Activated CD4-positive, alpha-beta T cell treated with anti-CD3 and anti-CD28 coated beads for 36 hours (primary cell): Measurements from ENCODE around the gene RBBP8. TPM values are rescaled to one million over a fixed set of nuclear protein-coding genes. Genes with fewer than 3 reads are reported as not detected.

ENCODE experiments used
- ATAC-seq: fragments of 200-7000 bp; cut with Tn5 transposase; one replicate; pipeline ENCODE4 v1.10.0; 2021; ENCODE audit warnings: mild to moderate bottlenecking, moderate library complexity
- CTCF ChIA-PET: fragments of 350-600 bp; sonication (Branson Sonifier 250); formaldehyde crosslinking; loops from one replicate; lab custom pipeline; 2021; ENCODE audit warnings: antibody characterized with exemption; lab: Charles Lee
- POLR2A ChIA-PET: fragments of 350-600 bp; sonication (Branson Sonifier 250); formaldehyde crosslinking; loops from one replicate; lab custom pipeline; 2021; ENCODE audit warnings: antibody characterized with exemption, inconsistent platforms; lab: Charles Lee
- DNase-seq: peaks from one replicate; pipeline ENCODE4 v3.0.0-alpha.2; 2020
- H3K27ac Mint-ChIP-seq: one replicate; pipeline ENCODE4 v1.8.0; 2021; ENCODE audit warnings: mixed read lengths
- H3K27me3 Mint-ChIP-seq: one replicate; pipeline ENCODE4 v1.8.0; 2021; ENCODE audit warnings: mixed read lengths
- H3K36me3 Mint-ChIP-seq: one replicate; pipeline ENCODE4 v1.8.0; 2021; ENCODE audit warnings: low read depth, mixed read lengths
- H3K4me1 Mint-ChIP-seq: one replicate; pipeline ENCODE4 v1.8.0; 2021; ENCODE audit warnings: mixed read lengths
- H3K4me3 Mint-ChIP-seq: one replicate; pipeline ENCODE4 v1.8.0; 2021; ENCODE audit warnings: mild to moderate bottlenecking, moderate library complexity, mixed read lengths
- H3K9me3 Mint-ChIP-seq: one replicate; pipeline ENCODE4 v1.8.0; 2021; ENCODE audit warnings: low read depth, mixed read lengths
- intact Hi-C, 2 experiments: fragments of 100-400 bp; cut with DNase I in 1 of 2; cut with micrococcal nuclease in 1 of 2; formaldehyde crosslinking; loops; one replicate each; pipeline versions ENCODE4 v1.14.2 to v1.15.1; 2022 to 2024; cut with DNase I, micrococcal nuclease
- total RNA-seq, 2 experiments: library from RNA; stranded (reverse); gene quantifications; one replicate each; pipeline ENCODE4 v1.2.3, GENCODE V29; 2021

The RBBP8 gene
- total RNA-seq, 2 experiments from 2014 or later, result 74.3 to 101 TPM

- H3K9me3 Mint-ChIP-seq, result peaks cover 6% of the 10 kb centered on the region
- DNase-seq (no peak), ATAC-seq (no peak)
- H3K4me1 Mint-ChIP-seq, result no peaks in the 10 kb centered on the region
- CTCF ChIA-PET, result no interaction called here
- no peaks in the 10 kb centered on the region for H3K27me3 Mint-ChIP-seq
- H3K27ac Mint-ChIP-seq, result no peak overlapping the region
- POLR2A ChIA-PET, result no interaction called here
- intact Hi-C loops, result no loop called here
- no peak overlapping the region for H3K4me3 Mint-ChIP-seq
- H3K36me3 Mint-ChIP-seq, result no peaks in the 10 kb centered on the region
Measured at GRCh38 chr18:23059541-23060465, 126.7 kb downstream of the RBBP8 start.

- no peak for ATAC-seq
- no peaks in the 10 kb centered on the region for H3K27me3 Mint-ChIP-seq
- H3K9me3 Mint-ChIP-seq, result peaks cover 6% of the 10 kb centered on the region
- ChIA-PET POLR2A (no interaction called here), CTCF (no interaction called here)
- no peak overlapping the region for H3K4me3 Mint-ChIP-seq
- DNase-seq, result no peak
- H3K36me3 Mint-ChIP-seq, result no peaks in the 10 kb centered on the region
- peaks cover under 1% of the 10 kb centered on the region for H3K4me1 Mint-ChIP-seq
- H3K27ac Mint-ChIP-seq, result no peak overlapping the region
- intact Hi-C loops, result no loop called here
Measured at GRCh38 chr18:23062011-23062410, 128.9 kb downstream of the RBBP8 start.

GRCh38 chr18:23063502-23063901, 130.4 kb downstream of the RBBP8 start:
- H3K9me3 Mint-ChIP-seq, result peaks cover 9% of the 10 kb centered on the region
- ChIA-PET CTCF (interaction anchor here (0.6 kb wide), 1 partner anchor 348 kb away, joined by 4 read pairs; no protein-coding TSS in a partner anchor), POLR2A (no interaction called here)

GRCh38 chr18:23065234-23065806, 132.2 kb downstream of the RBBP8 start:
- peaks cover 26% of the 10 kb centered on the region for H3K4me1 Mint-ChIP-seq
- POLR2A ChIA-PET, result no interaction called here
- no peaks in the 10 kb centered on the region for H3K27me3 Mint-ChIP-seq
- H3K36me3 Mint-ChIP-seq, result peaks cover 2% of the 10 kb centered on the region
- no peak overlapping the region for H3K27ac Mint-ChIP-seq
- no peak overlapping the region for H3K4me3 Mint-ChIP-seq
- ATAC-seq (no peak), DNase-seq (no peak)
- CTCF ChIA-PET, result no interaction called here
- intact Hi-C loops, result no loop called here
- peaks cover 16% of the 10 kb centered on the region for H3K9me3 Mint-ChIP-seq

More at GRCh38 chr18:23063502-23063901, 130.4 kb downstream of the RBBP8 start:
- intact Hi-C loops, result no loop called here
- H3K27ac Mint-ChIP-seq, result no peak overlapping the region
- no peaks in the 10 kb centered on the region for H3K36me3 Mint-ChIP-seq
- H3K27me3 Mint-ChIP-seq, result no peaks in the 10 kb centered on the region
- DNase-seq (no peak), ATAC-seq (no peak)
- H3K4me3 Mint-ChIP-seq, result no peak overlapping the region
- H3K4me1 Mint-ChIP-seq, result peaks cover 9% of the 10 kb centered on the region

- peaks cover 18% of the 10 kb centered on the region for H3K9me3 Mint-ChIP-seq
- H3K27ac Mint-ChIP-seq, result no peak overlapping the region
- H3K4me3 Mint-ChIP-seq, result no peak overlapping the region
- no peaks in the 10 kb centered on the region for H3K27me3 Mint-ChIP-seq
- peaks cover 5% of the 10 kb centered on the region for H3K36me3 Mint-ChIP-seq
- peaks cover 33% of the 10 kb centered on the region for H3K4me1 Mint-ChIP-seq
- no peak for DNase-seq
- intact Hi-C loops, result no loop called here
- ATAC-seq, result no peak
- ChIA-PET POLR2A (no interaction called here), CTCF (no interaction called here)
Measured at GRCh38 chr18:23066060-23066459, 132.9 kb downstream of the RBBP8 start.

- POLR2A ChIA-PET, result no interaction called here
- no peak for ATAC-seq
- DNase-seq, result no peak
- CTCF ChIA-PET, result no interaction called here
- H3K4me3 Mint-ChIP-seq, result no peak overlapping the region
- no peaks in the 10 kb centered on the region for H3K27me3 Mint-ChIP-seq
- intact Hi-C loops, result no loop called here
- peaks cover 6% of the 10 kb centered on the region for H3K36me3 Mint-ChIP-seq
- H3K4me1 Mint-ChIP-seq, result peaks cover 38% of the 10 kb centered on the region
- H3K9me3 Mint-ChIP-seq, result peaks cover 18% of the 10 kb centered on the region
- H3K27ac Mint-ChIP-seq, result no peak overlapping the region
Measured at GRCh38 chr18:23066504-23067039, 133.4 kb downstream of the RBBP8 start.

GRCh38 chr18:23067236-23067635, 134.1 kb downstream of the RBBP8 start:
- DNase-seq (no peak), ATAC-seq (peak; percentile 17)
- no peak overlapping the region for H3K4me3 Mint-ChIP-seq
- peaks cover 45% of the 10 kb centered on the region for H3K4me1 Mint-ChIP-seq
- H3K27ac Mint-ChIP-seq, result no peak overlapping the region
- ChIA-PET POLR2A (no interaction called here), CTCF (no interaction called here)
- peaks cover 18% of the 10 kb centered on the region for H3K9me3 Mint-ChIP-seq
- no peaks in the 10 kb centered on the region for H3K27me3 Mint-ChIP-seq
- intact Hi-C loops, result no loop called here
- peaks cover 6% of the 10 kb centered on the region for H3K36me3 Mint-ChIP-seq

- intact Hi-C loops, result no loop called here
- peaks cover 51% of the 10 kb centered on the region for H3K4me1 Mint-ChIP-seq
Measured at GRCh38 chr18:23068011-23068410, 134.9 kb downstream of the RBBP8 start.

GRCh38 chr18:23068570-23069310, 135.6 kb downstream of the RBBP8 start:
- Mint-ChIP-seq H3K36me3 (peaks cover 6% of the 10 kb centered on the region), H3K27me3 (no peaks in the 10 kb centered on the region), H3K9me3 (peaks cover 12% of the 10 kb centered on the region), H3K27ac (no peak overlapping the region), H3K4me3 (no peak overlapping the region), H3K4me1 (peaks cover 55% of the 10 kb centered on the region)
- no peak for DNase-seq
- intact Hi-C loops, result no loop called here
- ChIA-PET CTCF (no interaction called here), POLR2A (no interaction called here)
- ATAC-seq, result no peak

More at GRCh38 chr18:23068011-23068410, 134.9 kb downstream of the RBBP8 start:
- Mint-ChIP-seq H3K9me3 (peaks cover 18% of the 10 kb centered on the region), H3K4me3 (no peak overlapping the region), H3K27ac (no peak overlapping the region), H3K36me3 (peaks cover 6% of the 10 kb centered on the region), H3K27me3 (no peaks in the 10 kb centered on the region)
- CTCF ChIA-PET, result no interaction called here
- POLR2A ChIA-PET, result no interaction called here
- ATAC-seq (no peak), DNase-seq (no peak)

- Mint-ChIP-seq H3K4me3 (no peak overlapping the region), H3K36me3 (peaks cover 6% of the 10 kb centered on the region), H3K4me1 (peaks cover 55% of the 10 kb centered on the region), H3K9me3 (peaks cover 12% of the 10 kb centered on the region), H3K27ac (peak overlapping the region; percentile 72), H3K27me3 (no peaks in the 10 kb centered on the region)
- CTCF ChIA-PET, result interaction anchor here (0.8 kb wide), 1 partner anchor 36 kb away, joined by 3 read pairs; no protein-coding TSS in a partner anchor
- intact Hi-C loops, result no loop called here
- ATAC-seq, result peak; percentile 25
- POLR2A ChIA-PET, result no interaction called here
- DNase-seq, result peak; percentile 47
Measured at GRCh38 chr18:23069481-23069880, 136.4 kb downstream of the RBBP8 start.

- no peak for DNase-seq
- intact Hi-C loops, result loop anchor here in 1 of 2 experiments (2.0 kb wide), 1 partner anchor 137 kb away; the partner anchor contains the start of gene RBBP8
- Mint-ChIP-seq H3K4me1 (peaks cover 55% of the 10 kb centered on the region), H3K27ac (peak overlapping the region; percentile 72), H3K27me3 (no peaks in the 10 kb centered on the region), H3K36me3 (peaks cover 6% of the 10 kb centered on the region), H3K9me3 (peaks cover 12% of the 10 kb centered on the region), H3K4me3 (no peak overlapping the region)
- POLR2A ChIA-PET, result no interaction called here
- CTCF ChIA-PET, result interaction anchor here (0.8 kb wide), 1 partner anchor 36 kb away, joined by 3 read pairs; no protein-coding TSS in a partner anchor
- no peak for ATAC-seq
Measured at GRCh38 chr18:23069898-23070297, 136.8 kb downstream of the RBBP8 start.
